Central memory CD8-positive, alpha-beta T cell (primary cell): ENCODE data around the gene RAB3IP.

Source experiments
- ATAC-seq: fragments of 150-1000 bp; cut with Tn5 transposase; replicated peaks from 2 replicates; pipeline ENCODE4 v1.10.0; 2022; ENCODE audit warnings: mild to moderate bottlenecking, moderate FRiP score, moderate number of reproducible peaks; ENCODE audit not compliant: poor library complexity, severe bottlenecking; ENCODE audit errors: extremely low read depth
- DNase-seq, 2 donors: peaks; one replicate each; pipeline ENCODE4 v3.0.0; 2021; ENCODE audit warnings: low spot score in 2 of 2
- H3K27ac Mint-ChIP-seq: one replicate; pipeline ENCODE4 v1.8.0; 2022; ENCODE audit warnings: low read depth, mild to moderate bottlenecking, moderate library complexity, mixed read lengths
- H3K27me3 Mint-ChIP-seq: one replicate; pipeline ENCODE4 v1.8.0; 2022; ENCODE audit warnings: mixed read lengths
- H3K36me3 Mint-ChIP-seq: one replicate; pipeline ENCODE4 v1.8.0; 2022; ENCODE audit warnings: mild to moderate bottlenecking, moderate library complexity, mixed read lengths; ENCODE audit not compliant: insufficient read depth
- H3K4me1 Mint-ChIP-seq: one replicate; pipeline ENCODE4 v1.8.0; 2022; ENCODE audit warnings: mixed read lengths
- H3K4me3 Mint-ChIP-seq: one replicate; pipeline ENCODE4 v1.8.0; 2022; ENCODE audit warnings: mild to moderate bottlenecking, moderate library complexity, mixed read lengths
- H3K9me3 Mint-ChIP-seq: one replicate; pipeline ENCODE4 v1.8.0; 2022; ENCODE audit warnings: mixed read lengths

The RAB3IP gene

GRCh38 chr12:69824028-69824427 lies 85.4 kb downstream of the RAB3IP start:
- Mint-ChIP-seq H3K4me3 (no peak overlapping the region), H3K36me3 (peaks cover 5% of the 10 kb centered on the region), H3K4me1 (no peaks in the 10 kb centered on the region), H3K27me3 (peaks cover 30% of the 10 kb centered on the region), H3K9me3 (no peaks in the 10 kb centered on the region), H3K27ac (no peak overlapping the region)
- ATAC-seq (no peak), DNase-seq (no peak)

DNA sequence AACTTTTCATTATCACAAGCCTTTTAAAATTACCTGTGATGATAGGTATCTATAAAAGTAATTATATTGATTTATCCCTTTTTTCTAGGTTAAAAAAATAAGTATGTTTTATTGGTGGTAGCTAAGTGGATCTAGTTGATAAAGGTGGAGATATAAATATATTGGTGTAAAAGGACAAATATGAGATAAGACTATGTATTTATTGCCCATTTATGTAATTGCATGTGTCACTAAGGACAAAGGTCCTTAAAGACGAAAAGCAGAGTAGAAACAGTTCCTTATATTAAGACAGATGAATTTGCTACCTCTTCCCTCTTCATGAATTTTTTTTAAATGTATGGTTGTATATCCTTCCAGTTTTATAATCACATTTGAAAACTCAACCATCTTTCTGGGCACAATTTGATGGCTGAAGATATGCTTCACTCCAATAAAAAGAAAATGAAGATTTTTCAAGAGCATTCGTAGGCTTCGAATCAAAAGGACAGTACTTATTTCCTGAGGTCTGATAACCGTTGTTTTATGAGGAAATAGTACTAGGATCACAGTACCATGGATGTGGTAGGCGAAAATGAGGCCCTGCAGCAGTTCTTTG lies 86.4 kb downstream of the RAB3IP start, which contains the start of gene MYRFL:
Gene MYRFL (plus strand): TSS at position 262 of the 595 bp plus-strand sequence. CDS start 291 bp downstream, at position 553.
- H3K27ac Mint-ChIP-seq, result no peak within 1 kb of the TSS
- DNase-seq, result no peak
- H3K36me3 Mint-ChIP-seq, result peaks cover 3% of the 10 kb centered on the region
- peaks cover 39% of the 10 kb centered on the region for H3K27me3 Mint-ChIP-seq
- H3K9me3 Mint-ChIP-seq, result no peaks in the 10 kb centered on the region
- no peak within 1 kb of the TSS for H3K4me3 Mint-ChIP-seq
- H3K4me1 Mint-ChIP-seq, result no peaks in the 10 kb centered on the region
- no peak for ATAC-seq

GRCh38 chr12:69828897-69829296 lies 90.2 kb downstream of the RAB3IP start:
- no peak overlapping the region for H3K4me3 Mint-ChIP-seq
- peaks cover 64% of the 10 kb centered on the region for H3K27me3 Mint-ChIP-seq
- H3K4me1 Mint-ChIP-seq, result no peaks in the 10 kb centered on the region
- H3K27ac Mint-ChIP-seq, result no peak overlapping the region
- ATAC-seq (no peak), DNase-seq (no peak)
- H3K36me3 Mint-ChIP-seq, result no peaks in the 10 kb centered on the region
- H3K9me3 Mint-ChIP-seq, result no peaks in the 10 kb centered on the region

DNA sequence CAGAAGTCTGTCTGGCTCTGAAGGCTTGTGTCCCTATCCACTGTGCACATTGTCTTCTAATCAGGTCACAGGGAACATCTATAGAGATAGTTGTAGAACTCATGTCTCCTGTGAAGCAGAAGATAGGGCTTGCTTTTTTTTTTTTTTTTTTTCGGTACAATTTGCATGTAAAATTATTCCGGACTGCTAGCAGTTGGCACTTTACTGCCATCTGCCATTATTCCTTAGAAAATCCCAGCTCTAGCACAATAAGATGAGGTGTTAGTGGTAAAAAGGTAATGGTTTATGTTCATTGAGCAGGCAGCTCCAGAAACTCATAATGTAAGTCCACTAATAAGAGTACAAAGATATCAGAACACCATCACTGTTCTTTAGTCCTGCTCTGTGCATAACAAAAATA lies 95.0 kb downstream of the RAB3IP start:
- DNase-seq (no peak), ATAC-seq (no peak)
- no peak overlapping the region for H3K27ac Mint-ChIP-seq
- H3K9me3 Mint-ChIP-seq, result no peaks in the 10 kb centered on the region
- H3K4me1 Mint-ChIP-seq, result no peaks in the 10 kb centered on the region
- no peaks in the 10 kb centered on the region for H3K36me3 Mint-ChIP-seq
- peaks cover 37% of the 10 kb centered on the region for H3K27me3 Mint-ChIP-seq
- no peak overlapping the region for H3K4me3 Mint-ChIP-seq

DNA sequence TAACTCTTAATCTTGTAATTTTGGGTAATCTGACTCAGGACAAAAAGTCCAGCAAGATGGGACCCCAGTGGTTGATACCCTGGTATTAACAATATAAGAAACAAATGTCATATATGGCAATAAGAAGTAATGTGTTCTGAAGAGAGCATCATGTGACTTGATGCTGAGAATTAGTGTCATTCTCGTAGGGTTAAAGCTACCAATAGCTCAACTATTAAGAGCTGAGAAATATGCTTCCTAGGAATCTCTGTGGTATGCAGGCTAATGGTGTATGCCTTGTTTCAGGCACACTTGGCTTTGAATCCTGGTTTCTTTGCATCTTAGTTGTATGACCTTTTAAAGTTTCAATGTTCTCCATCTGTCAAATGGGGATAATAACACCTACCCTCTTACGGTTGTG lies 95.5 kb downstream of the RAB3IP start:
- no peaks in the 10 kb centered on the region for H3K9me3 Mint-ChIP-seq
- DNase-seq (no peak), ATAC-seq (no peak)
- peaks cover 33% of the 10 kb centered on the region for H3K27me3 Mint-ChIP-seq
- H3K4me1 Mint-ChIP-seq, result no peaks in the 10 kb centered on the region
- H3K36me3 Mint-ChIP-seq, result no peaks in the 10 kb centered on the region
- H3K4me3 Mint-ChIP-seq, result no peak overlapping the region
- no peak overlapping the region for H3K27ac Mint-ChIP-seq

DNA sequence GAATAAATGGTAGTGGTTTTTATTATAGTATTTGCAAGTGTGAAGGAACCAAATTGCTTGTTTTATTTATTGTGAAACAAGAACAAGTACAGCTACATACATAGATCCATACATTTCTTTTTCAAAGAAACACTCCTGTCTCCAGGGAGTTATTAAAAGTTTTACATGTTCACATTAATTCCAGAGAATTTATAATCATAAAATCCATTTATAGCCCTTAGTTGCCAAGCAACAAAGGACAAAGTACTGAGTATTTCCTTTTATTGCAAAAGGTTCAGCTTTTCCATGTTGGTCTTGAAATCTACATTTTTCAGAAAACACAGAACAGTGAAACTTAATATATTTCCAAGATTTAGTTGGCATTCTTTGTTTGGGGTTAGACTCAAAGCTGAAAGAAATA lies 95.9 kb downstream of the RAB3IP start:
- DNase-seq (no peak), ATAC-seq (no peak)
- H3K27ac Mint-ChIP-seq, result no peak overlapping the region
- H3K27me3 Mint-ChIP-seq, result peaks cover 28% of the 10 kb centered on the region
- H3K9me3 Mint-ChIP-seq, result no peaks in the 10 kb centered on the region
- H3K36me3 Mint-ChIP-seq, result no peaks in the 10 kb centered on the region
- H3K4me3 Mint-ChIP-seq, result no peak overlapping the region
- no peaks in the 10 kb centered on the region for H3K4me1 Mint-ChIP-seq

DNA sequence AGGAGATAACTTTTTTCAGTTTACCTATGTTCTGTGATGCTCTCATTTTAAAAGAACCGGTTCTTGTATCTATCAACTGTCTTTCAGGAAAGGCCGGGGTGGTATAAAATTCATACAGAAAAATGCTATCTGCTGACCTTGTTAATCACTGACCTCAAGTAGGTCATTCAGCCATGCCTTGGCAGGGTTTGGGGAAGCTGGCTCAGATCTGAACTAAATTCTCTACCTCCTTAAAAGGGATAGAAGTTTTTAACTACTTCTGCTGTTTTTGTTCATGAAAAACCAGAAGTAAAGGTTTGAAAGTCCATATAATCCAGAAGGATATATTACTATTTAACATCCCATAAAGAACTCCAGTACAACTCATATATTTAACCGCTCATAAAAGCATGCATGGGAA lies 96.4 kb downstream of the RAB3IP start:
- H3K4me1 Mint-ChIP-seq, result no peaks in the 10 kb centered on the region
- H3K9me3 Mint-ChIP-seq, result no peaks in the 10 kb centered on the region
- H3K27me3 Mint-ChIP-seq, result peaks cover 27% of the 10 kb centered on the region
- ATAC-seq (no peak), DNase-seq (no peak)
- no peak overlapping the region for H3K4me3 Mint-ChIP-seq
- no peaks in the 10 kb centered on the region for H3K36me3 Mint-ChIP-seq
- H3K27ac Mint-ChIP-seq, result no peak overlapping the region

DNA sequence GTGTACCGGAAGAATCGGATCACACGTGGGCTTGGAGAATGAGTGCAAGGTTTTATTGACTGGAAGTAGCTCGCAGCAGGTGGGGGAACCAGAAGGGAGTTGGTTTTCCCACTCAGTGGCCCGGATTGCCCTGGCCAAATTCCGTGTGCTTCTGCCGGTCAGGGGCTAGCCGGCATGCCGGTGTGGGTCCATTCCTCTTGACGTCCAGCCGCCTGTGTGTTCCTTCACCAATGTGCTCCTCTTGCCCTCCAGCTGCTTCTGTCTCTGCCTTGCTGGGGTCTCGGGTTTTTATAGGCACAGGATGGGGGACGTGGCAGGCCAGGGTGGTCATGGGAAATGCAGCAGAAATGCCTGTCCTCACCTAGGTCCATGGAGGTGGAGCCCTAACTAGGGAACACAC lies 97.4 kb downstream of the RAB3IP start:
- Mint-ChIP-seq H3K27ac (no peak overlapping the region), H3K36me3 (peaks cover 2% of the 10 kb centered on the region), H3K27me3 (peaks cover 36% of the 10 kb centered on the region), H3K4me3 (no peak overlapping the region), H3K4me1 (no peaks in the 10 kb centered on the region), H3K9me3 (no peaks in the 10 kb centered on the region)
- ATAC-seq, result no peak
- no peak for DNase-seq

- DNase-seq, result no peak
Measured at GRCh38 chr12:69837191-69837590, 98.5 kb downstream of the RAB3IP start.

GRCh38 chr12:69837657-69838415 lies 99.2 kb downstream of the RAB3IP start:
- no peak overlapping the region for H3K27ac Mint-ChIP-seq
- peaks cover 30% of the 10 kb centered on the region for H3K27me3 Mint-ChIP-seq
- peaks cover 2% of the 10 kb centered on the region for H3K36me3 Mint-ChIP-seq
- no peaks in the 10 kb centered on the region for H3K4me1 Mint-ChIP-seq
- DNase-seq, result no peak
- ATAC-seq, result no peak
- no peak overlapping the region for H3K4me3 Mint-ChIP-seq
- H3K9me3 Mint-ChIP-seq, result no peaks in the 10 kb centered on the region

More at GRCh38 chr12:69837191-69837590, 98.5 kb downstream of the RAB3IP start:
- no peaks in the 10 kb centered on the region for H3K4me1 Mint-ChIP-seq
- peaks cover 34% of the 10 kb centered on the region for H3K27me3 Mint-ChIP-seq
- no peak overlapping the region for H3K27ac Mint-ChIP-seq
- no peaks in the 10 kb centered on the region for H3K9me3 Mint-ChIP-seq
- no peak overlapping the region for H3K4me3 Mint-ChIP-seq
- H3K36me3 Mint-ChIP-seq, result peaks cover 2% of the 10 kb centered on the region
- no peak for ATAC-seq

GRCh38 chr12:69840727-69841126 lies 102.1 kb downstream of the RAB3IP start:
- Mint-ChIP-seq H3K27me3 (peaks cover 40% of the 10 kb centered on the region), H3K27ac (no peak overlapping the region), H3K36me3 (peaks cover 2% of the 10 kb centered on the region), H3K9me3 (no peaks in the 10 kb centered on the region), H3K4me3 (no peak overlapping the region), H3K4me1 (no peaks in the 10 kb centered on the region)
- no peak for ATAC-seq
- no peak for DNase-seq

DNA sequence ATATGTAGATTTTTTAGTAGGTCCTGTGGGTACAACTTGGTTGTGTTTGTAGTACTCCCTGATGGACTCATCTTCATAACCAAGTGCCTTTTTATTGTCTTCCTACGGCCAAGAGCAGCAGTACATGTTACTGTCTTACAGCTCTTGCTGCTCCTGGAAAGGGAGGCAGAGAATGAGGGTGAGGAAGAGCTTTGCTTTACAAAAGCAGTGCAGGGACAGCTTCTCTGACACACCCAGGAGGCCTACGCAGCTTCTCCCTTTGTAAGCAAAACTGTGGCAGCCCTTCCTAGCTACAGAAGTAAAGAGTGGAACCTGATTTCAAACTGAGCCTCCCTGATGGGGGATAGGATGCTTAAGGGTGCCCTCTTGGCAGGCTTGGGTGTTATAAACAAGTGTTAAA lies 104.9 kb downstream of the RAB3IP start:
- no peak overlapping the region for H3K4me3 Mint-ChIP-seq
- DNase-seq (no peak), ATAC-seq (no peak)
- H3K36me3 Mint-ChIP-seq, result peaks cover 2% of the 10 kb centered on the region
- no peaks in the 10 kb centered on the region for H3K4me1 Mint-ChIP-seq
- H3K27ac Mint-ChIP-seq, result no peak overlapping the region
- H3K9me3 Mint-ChIP-seq, result no peaks in the 10 kb centered on the region
- peaks cover 40% of the 10 kb centered on the region for H3K27me3 Mint-ChIP-seq

- no peak overlapping the region for H3K27ac Mint-ChIP-seq
- no peaks in the 10 kb centered on the region for H3K4me1 Mint-ChIP-seq
- H3K9me3 Mint-ChIP-seq, result no peaks in the 10 kb centered on the region
- H3K27me3 Mint-ChIP-seq, result peaks cover 40% of the 10 kb centered on the region
- ATAC-seq, result no peak
- no peak for DNase-seq
- H3K4me3 Mint-ChIP-seq, result no peak overlapping the region
- H3K36me3 Mint-ChIP-seq, result peaks cover 2% of the 10 kb centered on the region
Measured at GRCh38 chr12:69844416-69844815, 105.8 kb downstream of the RAB3IP start.
